GM12864 (cell line): ENCODE results near the gene RABGEF1.
"Not testable (repeated sequence)": the region's sequence is repeated elsewhere in the genome, so short reads cannot be mapped to it uniquely, and the experiment has no call there.

Experiments used
- DNase-seq: peaks from one replicate; pipeline ENCODE4 v3.0.0-alpha.2; 2011; ENCODE audit warnings: low read depth
- H3K4me3 ChIP-seq: 2 replicates; pipeline ENCODE4 v1.5.1; 2011; ENCODE audit warnings: mild to moderate bottlenecking, low read depth, low read length, control low read depth
- TF ChIP-seq, protein P1 (sequence below): IDR thresholded peaks from 2 replicates; pipeline ENCODE4 v1.5.1; 2011; ENCODE audit warnings: low read depth, mild to moderate bottlenecking, moderate library complexity, low read length, control low read depth, inconsistent platforms; ENCODE audit errors: missing control alignments

Gene RABGEF1

DNA sequence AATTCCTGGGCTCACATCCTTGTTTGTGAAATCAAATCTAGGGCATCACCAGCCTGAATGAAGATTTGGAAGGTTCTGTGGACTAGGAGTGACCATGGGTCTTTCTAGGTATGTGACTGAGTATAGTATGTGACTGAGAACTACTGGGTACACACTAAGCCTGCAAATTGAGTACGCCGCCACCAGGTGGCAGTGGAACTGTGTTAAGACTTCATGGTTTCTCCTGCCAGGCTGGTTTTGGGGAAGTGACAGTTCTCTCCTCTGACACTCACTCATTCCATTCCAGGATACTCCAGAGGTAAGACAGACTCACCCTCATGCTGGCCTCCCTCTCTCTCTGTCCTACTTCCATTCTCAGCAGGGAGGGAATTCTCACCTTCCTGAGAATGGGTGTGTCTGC lies 85.0 kb downstream of the RABGEF1 start:
- DNase-seq: peak; percentile 33
- H3K4me3 ChIP-seq: not testable (repeated sequence)
- TF ChIP-seq, protein P1, sequence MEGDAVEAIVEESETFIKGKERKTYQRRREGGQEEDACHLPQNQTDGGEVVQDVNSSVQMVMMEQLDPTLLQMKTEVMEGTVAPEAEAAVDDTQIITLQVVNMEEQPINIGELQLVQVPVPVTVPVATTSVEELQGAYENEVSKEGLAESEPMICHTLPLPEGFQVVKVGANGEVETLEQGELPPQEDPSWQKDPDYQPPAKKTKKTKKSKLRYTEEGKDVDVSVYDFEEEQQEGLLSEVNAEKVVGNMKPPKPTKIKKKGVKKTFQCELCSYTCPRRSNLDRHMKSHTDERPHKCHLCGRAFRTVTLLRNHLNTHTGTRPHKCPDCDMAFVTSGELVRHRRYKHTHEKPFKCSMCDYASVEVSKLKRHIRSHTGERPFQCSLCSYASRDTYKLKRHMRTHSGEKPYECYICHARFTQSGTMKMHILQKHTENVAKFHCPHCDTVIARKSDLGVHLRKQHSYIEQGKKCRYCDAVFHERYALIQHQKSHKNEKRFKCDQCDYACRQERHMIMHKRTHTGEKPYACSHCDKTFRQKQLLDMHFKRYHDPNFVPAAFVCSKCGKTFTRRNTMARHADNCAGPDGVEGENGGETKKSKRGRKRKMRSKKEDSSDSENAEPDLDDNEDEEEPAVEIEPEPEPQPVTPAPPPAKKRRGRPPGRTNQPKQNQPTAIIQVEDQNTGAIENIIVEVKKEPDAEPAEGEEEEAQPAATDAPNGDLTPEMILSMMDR: peak; percentile 54

DNA sequence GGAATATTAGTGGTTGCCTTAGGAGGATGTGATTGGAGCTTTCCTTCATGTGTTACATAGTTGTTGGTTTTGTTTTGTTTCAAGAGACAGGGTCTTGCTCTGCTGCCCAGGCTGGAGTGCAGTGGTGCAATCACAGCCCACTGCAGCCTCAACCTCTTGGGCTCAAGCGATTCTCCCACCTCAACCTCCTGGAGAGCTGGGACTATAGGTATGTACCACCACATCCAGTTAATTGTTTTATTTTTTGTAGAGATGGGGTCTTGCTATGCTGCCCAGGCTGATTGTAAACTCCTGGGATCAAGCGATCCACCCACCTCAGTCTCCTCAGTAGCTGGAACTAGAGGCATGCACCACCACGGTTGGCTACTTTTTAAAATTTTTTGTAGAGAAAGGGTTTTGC lies 86.1 kb downstream of the RABGEF1 start:
- DNase-seq: no peak
- H3K4me3 ChIP-seq: no peak overlapping the region
- TF ChIP-seq, protein P1: no peak

DNA sequence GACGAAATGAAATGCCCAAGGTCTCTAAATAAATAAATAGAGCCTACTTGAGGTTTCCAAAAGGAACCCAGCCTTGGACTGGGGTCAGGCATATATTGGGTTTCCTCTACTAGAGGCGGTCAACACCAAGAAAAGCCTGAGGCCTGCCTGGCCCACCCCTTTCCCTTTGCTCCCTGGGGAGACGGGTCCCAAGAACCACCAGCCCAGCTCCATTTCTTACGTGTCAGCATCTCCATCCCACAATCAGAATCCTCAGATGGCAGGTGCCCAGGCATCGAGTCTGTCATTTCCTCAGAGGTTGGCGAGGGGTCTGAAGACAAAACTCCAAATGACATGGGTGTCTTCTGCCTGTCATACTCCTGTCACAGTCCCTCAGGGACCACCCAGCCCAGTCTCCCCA lies 90.4 kb downstream of the RABGEF1 start:
- not testable (repeated sequence) for DNase-seq, H3K4me3 ChIP-seq

DNA sequence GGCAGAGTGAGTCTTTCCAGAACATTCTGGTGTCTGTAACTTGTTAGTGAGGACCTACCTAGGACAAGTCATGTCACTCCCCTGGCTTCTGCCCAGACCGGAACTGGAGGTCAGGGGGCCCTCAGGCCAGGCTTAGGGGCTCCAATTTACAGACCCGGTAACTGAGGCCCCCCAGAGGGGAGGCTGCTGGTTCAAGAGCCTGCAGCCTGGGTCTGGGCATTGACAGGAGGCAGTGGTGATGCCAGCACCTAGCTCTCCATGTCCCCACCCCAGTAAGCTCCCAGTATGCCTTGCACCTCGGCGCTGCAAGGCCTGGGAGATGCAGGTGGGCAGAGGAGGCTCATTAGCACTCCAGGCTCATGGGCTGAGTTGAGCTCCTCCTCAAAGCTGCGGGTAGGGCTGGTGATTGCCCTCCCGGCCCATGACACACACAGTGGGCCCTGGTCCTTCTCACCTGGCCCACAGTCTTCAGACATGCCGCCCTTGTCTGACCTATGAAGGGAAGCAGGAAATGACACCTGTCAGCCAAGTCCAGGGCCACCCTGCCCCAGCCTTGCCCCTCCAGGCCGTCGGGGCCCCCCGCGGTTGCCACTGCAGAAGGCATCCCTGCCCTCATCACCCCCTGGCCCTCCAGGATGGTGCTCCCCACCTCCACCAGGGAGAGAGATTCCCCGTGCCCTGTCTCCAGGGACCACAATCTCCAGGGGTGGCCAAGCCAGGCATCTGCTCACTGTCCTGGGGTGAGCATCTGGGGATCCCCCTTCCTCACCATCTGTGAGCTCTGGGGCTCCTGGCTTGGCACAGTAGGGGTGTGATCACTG lies 92.2 kb downstream of the RABGEF1 start:
- TF ChIP-seq, protein P1: no peak
- H3K4me3 ChIP-seq: no peak overlapping the region
- no peak for DNase-seq

DNA sequence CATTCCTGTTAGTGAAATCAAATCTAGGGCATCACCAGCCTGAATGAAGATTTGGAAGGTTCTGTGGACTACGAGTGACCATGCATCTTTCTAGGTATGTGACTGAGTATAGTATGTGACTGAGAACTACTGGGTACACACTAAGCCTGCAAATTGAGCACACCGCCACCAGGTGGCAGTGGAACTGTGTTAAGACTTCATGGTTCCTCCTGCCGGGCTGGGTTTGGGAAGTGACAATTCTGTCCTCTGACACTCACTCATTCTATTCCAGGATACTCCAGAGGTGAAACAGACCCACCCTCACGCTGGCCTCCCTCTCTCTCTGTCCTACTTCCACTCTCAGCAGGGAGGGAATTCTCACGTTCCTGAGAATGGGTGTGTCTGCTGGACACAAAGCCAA lies 96.5 kb downstream of the RABGEF1 start:
- DNase-seq: peak; percentile 30
- TF ChIP-seq, protein P1: peak; percentile 75
- H3K4me3 ChIP-seq: no peak overlapping the region

DNA sequence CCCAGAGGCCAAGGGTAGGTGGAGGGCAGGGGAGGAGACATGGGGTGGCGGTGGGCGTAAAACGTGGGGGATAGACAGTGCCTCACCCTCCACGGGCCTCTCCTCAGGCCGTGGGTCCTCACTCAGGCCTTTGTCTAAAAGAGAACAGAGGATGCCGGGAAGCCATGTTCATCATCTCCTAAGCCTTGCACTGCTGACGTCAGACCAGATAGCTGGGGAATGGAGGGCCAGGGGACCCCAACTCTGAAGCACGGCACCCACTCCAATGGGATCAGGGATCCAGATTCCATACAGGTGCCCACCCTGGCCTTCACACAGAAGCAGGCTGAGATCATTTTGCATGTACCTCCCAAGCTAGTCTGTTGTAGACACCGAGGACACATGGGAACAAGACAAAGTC lies 97.1 kb downstream of the RABGEF1 start:
- DNase-seq: no peak
- TF ChIP-seq, protein P1: no peak
- H3K4me3 ChIP-seq: no peak overlapping the region

DNA sequence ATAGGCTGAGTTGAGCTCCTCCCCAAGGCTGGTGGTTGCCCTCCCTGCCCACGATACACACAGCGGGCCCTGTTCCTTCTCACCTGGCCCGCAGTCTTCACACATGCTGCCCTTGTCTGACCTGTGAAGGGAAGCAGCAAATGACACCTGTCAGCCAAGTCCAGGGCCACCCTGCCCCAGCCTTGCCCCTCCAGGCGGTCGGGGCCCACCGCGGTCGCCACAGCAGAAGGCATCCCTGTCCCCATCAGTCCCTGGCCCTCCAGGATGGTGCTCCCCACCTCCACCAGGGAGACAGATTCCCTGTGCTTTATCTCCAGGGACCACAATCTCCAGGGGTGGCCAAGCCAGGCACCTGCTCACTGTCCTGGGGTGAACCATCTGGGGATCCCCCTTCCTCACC lies 99.3 kb downstream of the RABGEF1 start:
- no peak overlapping the region for H3K4me3 ChIP-seq
- TF ChIP-seq, protein P1: no peak
- DNase-seq: no peak
